Mucosa of rectum (tissue), 2 donors: ENCODE data around the gene TAS1R2.

Experiments used
- H3K27ac ChIP-seq, 2 donors: one replicate each; pipeline ENCODE4 v1.7.0; 2013; ENCODE audit warnings: inconsistent platforms in 2 of 2, low read depth in 2 of 2, low read length in 2 of 2
- H3K27me3 ChIP-seq, 2 donors: one replicate each; pipeline ENCODE4 v1.7.0; 2013; ENCODE audit warnings: low read length in 2 of 2; ENCODE audit not compliant: control insufficient read depth in 2 of 2, insufficient read depth in 2 of 2
- H3K36me3 ChIP-seq, 2 donors: one replicate each; pipeline ENCODE4 v1.7.0; 2013; ENCODE audit warnings: low read length in 2 of 2; ENCODE audit not compliant: control insufficient read depth in 2 of 2, insufficient read depth in 2 of 2
- H3K4me1 ChIP-seq, 2 donors: one replicate each; pipeline ENCODE4 v1.7.0; 2013; ENCODE audit warnings: low read length in 2 of 2, mild to moderate bottlenecking in 1 of 2; ENCODE audit not compliant: control insufficient read depth in 2 of 2, insufficient read depth in 2 of 2
- H3K4me3 ChIP-seq, 2 donors: one replicate each; pipeline ENCODE4 v1.7.0; 2013; ENCODE audit warnings: low read length in 2 of 2
- H3K9ac ChIP-seq, 2 donors: one replicate each; pipeline ENCODE4 v1.7.0; 2013; ENCODE audit warnings: low read length in 2 of 2, low read depth in 1 of 2, mild to moderate bottlenecking in 1 of 2
- H3K9me3 ChIP-seq, 2 donors: one replicate each; pipeline ENCODE4 v1.7.0; 2013; ENCODE audit warnings: low read length in 2 of 2; ENCODE audit not compliant: control insufficient read depth in 2 of 2
- donor health status: healthy.
- donor health status: Normal muscosa, but diverticular disease.

The TAS1R2 gene

GRCh38 chr1:18884419-18884717 is 24.9 kb upstream of the TAS1R2 start:
- H3K9ac ChIP-seq: no peak overlapping the region
- no peak overlapping the region for H3K4me3 ChIP-seq
- no peaks in the 10 kb centered on the region for H3K4me1 ChIP-seq
- no peaks in the 10 kb centered on the region for H3K27me3 ChIP-seq
- H3K27ac ChIP-seq: no peak overlapping the region
- H3K36me3 ChIP-seq: no peaks in the 10 kb centered on the region
- H3K9me3 ChIP-seq: no peaks in the 10 kb centered on the region

- Histone ChIP-seq H3K36me3 (no peaks in the 10 kb centered on the region), H3K9ac (no peak overlapping the region), H3K4me1 (no peaks in the 10 kb centered on the region)
Measured at GRCh38 chr1:18883636-18884418, 24.4 kb upstream of the TAS1R2 start.

GRCh38 chr1:18883079-18883478 is 23.6 kb upstream of the TAS1R2 start:
- no peak overlapping the region for H3K9ac ChIP-seq
- no peaks in the 10 kb centered on the region for H3K36me3 ChIP-seq

More at GRCh38 chr1:18883636-18884418, 24.4 kb upstream of the TAS1R2 start:
- no peaks in the 10 kb centered on the region for H3K9me3 ChIP-seq
- no peak overlapping the region for H3K4me3 ChIP-seq
- no peak overlapping the region for H3K27ac ChIP-seq
- no peaks in the 10 kb centered on the region for H3K27me3 ChIP-seq

DNA sequence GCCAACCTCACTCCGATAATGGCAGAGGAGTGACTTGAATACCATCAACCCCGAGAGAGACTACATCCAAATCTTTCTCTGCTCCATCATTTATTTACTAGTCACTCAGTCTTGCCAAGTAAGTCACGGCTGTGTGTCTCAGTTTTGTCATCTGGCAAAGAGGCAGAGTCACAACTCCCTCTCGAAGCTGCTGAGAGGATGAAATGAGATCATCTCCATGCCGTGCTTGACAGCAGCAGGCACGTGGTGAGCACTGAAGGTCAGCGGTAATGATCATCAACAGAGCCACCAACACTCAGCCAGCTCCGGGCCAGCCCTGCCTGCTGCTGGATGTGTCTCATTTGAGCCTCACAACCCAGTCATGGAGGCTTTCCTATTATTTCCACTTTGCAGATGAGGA is 23.0 kb upstream of the TAS1R2 start:
- no peak overlapping the region for H3K9ac ChIP-seq
- H3K27me3 ChIP-seq: no peaks in the 10 kb centered on the region
- H3K4me3 ChIP-seq: no peak overlapping the region
- H3K9me3 ChIP-seq: no peaks in the 10 kb centered on the region
- no peaks in the 10 kb centered on the region for H3K36me3 ChIP-seq
- H3K4me1 ChIP-seq: no peaks in the 10 kb centered on the region
- H3K27ac ChIP-seq: no peak overlapping the region

More at GRCh38 chr1:18883079-18883478, 23.6 kb upstream of the TAS1R2 start:
- Histone ChIP-seq H3K4me3 (no peak overlapping the region), H3K27ac (no peak overlapping the region), H3K4me1 (no peaks in the 10 kb centered on the region), H3K27me3 (no peaks in the 10 kb centered on the region), H3K9me3 (no peaks in the 10 kb centered on the region)

- Histone ChIP-seq H3K9ac (no peak overlapping the region), H3K4me3 (no peak overlapping the region), H3K9me3 (no peaks in the 10 kb centered on the region), H3K27me3 (no peaks in the 10 kb centered on the region), H3K36me3 (no peaks in the 10 kb centered on the region), H3K27ac (no peak overlapping the region), H3K4me1 (no peaks in the 10 kb centered on the region)
Measured at GRCh38 chr1:18881642-18882431, 22.4 kb upstream of the TAS1R2 start.

- no peak overlapping the region for H3K9ac ChIP-seq
- H3K4me1 ChIP-seq: no peaks in the 10 kb centered on the region
- H3K27ac ChIP-seq: no peak overlapping the region
- H3K27me3 ChIP-seq: no peaks in the 10 kb centered on the region
- H3K36me3 ChIP-seq: no peaks in the 10 kb centered on the region
- H3K9me3 ChIP-seq: no peaks in the 10 kb centered on the region
- H3K4me3 ChIP-seq: no peak overlapping the region
Measured at GRCh38 chr1:18881164-18881563, 21.7 kb upstream of the TAS1R2 start.

- no peak overlapping the region for H3K4me3 ChIP-seq
- H3K9ac ChIP-seq: no peak overlapping the region
- H3K4me1 ChIP-seq: no peaks in the 10 kb centered on the region
- H3K36me3 ChIP-seq: no peaks in the 10 kb centered on the region
- H3K9me3 ChIP-seq: no peaks in the 10 kb centered on the region
- no peaks in the 10 kb centered on the region for H3K27me3 ChIP-seq
- H3K27ac ChIP-seq: no peak overlapping the region
Measured at GRCh38 chr1:18880585-18880984, 21.1 kb upstream of the TAS1R2 start.

GRCh38 chr1:18879791-18880309 is 20.4 kb upstream of the TAS1R2 start:
- no peak overlapping the region for H3K9ac ChIP-seq
- H3K36me3 ChIP-seq: no peaks in the 10 kb centered on the region
- H3K27me3 ChIP-seq: no peaks in the 10 kb centered on the region
- no peak overlapping the region for H3K4me3 ChIP-seq
- H3K9me3 ChIP-seq: no peaks in the 10 kb centered on the region
- H3K27ac ChIP-seq: no peak overlapping the region
- H3K4me1 ChIP-seq: peaks cover 0 to 2% of the 10 kb centered on the region in 2 donors

- no peak overlapping the region for H3K4me3 ChIP-seq
- H3K27ac ChIP-seq: no peak overlapping the region
- H3K9ac ChIP-seq: no peak overlapping the region
- H3K36me3 ChIP-seq: no peaks in the 10 kb centered on the region
- H3K9me3 ChIP-seq: no peaks in the 10 kb centered on the region
- H3K27me3 ChIP-seq: no peaks in the 10 kb centered on the region
- peaks cover 0 to 4% of the 10 kb centered on the region in 2 donors for H3K4me1 ChIP-seq
Measured at GRCh38 chr1:18879215-18879790, 19.8 kb upstream of the TAS1R2 start.
